DMS79 treated with DMSO at 0.1 percent for 48 hours (cell line): Measurements from ENCODE around the gene TSGA10IP.
A peak's percentile ranks its signal among the peaks of the same experiment; 100 is the strongest.

Experiments
- DNase-seq: peaks from one replicate; lab custom pipeline; 2025; lab: John Stamatoyannopoulos, UW

The TSGA10IP gene

GRCh38 chr11:65918211-65919140, 26.8 kb upstream of the TSGA10IP start, which contains the start of gene C11orf68:
Gene C11orf68 (minus strand): TSS chr11:65919062. CDS start chr11:65919031, 31 bp downstream.
- peak; percentile 6 for DNase-seq

- DNase-seq = peak; percentile 93
Observed at GRCh38 chr11:65919141-65919572, 26.1 kb upstream of the TSGA10IP start, which contains the start of gene DRAP1. Gene DRAP1 (plus strand): TSS chr11:65919426. CDS start chr11:65919502, 76 bp downstream.

GRCh38 chr11:65919573-65920371, 25.5 kb upstream of the TSGA10IP start:
- DNase-seq = peak; percentile 18

GRCh38 chr11:65920372-65920802, 24.9 kb upstream of the TSGA10IP start:
- DNase-seq = no peak

- DNase-seq = no peak
Observed at GRCh38 chr11:65921033-65921555, 24.2 kb upstream of the TSGA10IP start.

GRCh38 chr11:65921876-65922275, 23.4 kb upstream of the TSGA10IP start:
- DNase-seq = no peak

GRCh38 chr11:65922565-65922964, 22.7 kb upstream of the TSGA10IP start:
- no peak for DNase-seq

GRCh38 chr11:65925397-65925796, 19.9 kb upstream of the TSGA10IP start:
- no peak for DNase-seq

- no peak for DNase-seq
Observed at GRCh38 chr11:65927904-65928397, 17.3 kb upstream of the TSGA10IP start.

- no peak for DNase-seq
Observed at GRCh38 chr11:65928667-65929066, 16.6 kb upstream of the TSGA10IP start.

GRCh38 chr11:65931773-65932557, 13.3 kb upstream of the TSGA10IP start:
- no peak for DNase-seq

GRCh38 chr11:65932558-65932919, 12.7 kb upstream of the TSGA10IP start:
- no peak for DNase-seq

GRCh38 chr11:65934014-65934413, 11.3 kb upstream of the TSGA10IP start:
- DNase-seq = no peak

GRCh38 chr11:65937766-65938165, 7.5 kb upstream of the TSGA10IP start:
- DNase-seq = no peak

- DNase-seq = no peak
Observed at GRCh38 chr11:65941720-65942310, 3.5 kb upstream of the TSGA10IP start.

- DNase-seq = no peak
Observed at GRCh38 chr11:65942531-65942930, 2.7 kb upstream of the TSGA10IP start.

GRCh38 chr11:65944191-65944590, 1.1 kb upstream of the TSGA10IP start:
- no peak for DNase-seq

GRCh38 chr11:65944767-65945166, 513 bp upstream of the TSGA10IP start:
- no peak for DNase-seq

- no peak for DNase-seq
Observed at GRCh38 chr11:65945941-65946558, 770 bp downstream of the TSGA10IP start.

- DNase-seq = no peak
Observed at GRCh38 chr11:65946655-65947054, 1.4 kb downstream of the TSGA10IP start.

GRCh38 chr11:65947133-65947532, 1.9 kb downstream of the TSGA10IP start:
- no peak for DNase-seq
